Kasumi-1 (cell line): ENCODE results near the gene MAPK11.

ENCODE experiments used
- DNase-seq, 2 experiments: peaks; one replicate each; lab custom pipeline; 2025; lab: John Stamatoyannopoulos, UW

The MAPK11 gene

GRCh38 chr22:50260801-50261614 is 9.2 kb downstream of the MAPK11 start:
- peak; percentile 29 to 40 for DNase-seq

GRCh38 chr22:50260434-50260800 is 9.8 kb downstream of the MAPK11 start:
- DNase-seq: no peak

GRCh38 chr22:50259302-50259701 is 10.9 kb downstream of the MAPK11 start:
- no peak for DNase-seq

GRCh38 chr22:50258361-50259292 is 11.6 kb downstream of the MAPK11 start:
- no peak for DNase-seq

GRCh38 chr22:50257451-50258360 is 12.5 kb downstream of the MAPK11 start:
- no peak for DNase-seq

GRCh38 chr22:50257041-50257440 is 13.1 kb downstream of the MAPK11 start:
- no peak for DNase-seq

- no peak for DNase-seq
Observed at GRCh38 chr22:50256258-50256862, 13.8 kb downstream of the MAPK11 start.

- no peak for DNase-seq
Observed at GRCh38 chr22:50255607-50256006, 14.6 kb downstream of the MAPK11 start.

- DNase-seq: no peak
Observed at GRCh38 chr22:50255099-50255498, 15.1 kb downstream of the MAPK11 start.

GRCh38 chr22:50253941-50254340 is 16.2 kb downstream of the MAPK11 start:
- DNase-seq: no peak

- no peak for DNase-seq
Observed at GRCh38 chr22:50253046-50253915, 16.9 kb downstream of the MAPK11 start.

- peak; percentile 52 to 76 for DNase-seq
Observed at GRCh38 chr22:50252082-50253045, 17.8 kb downstream of the MAPK11 start.

- no peak for DNase-seq
Observed at GRCh38 chr22:50251477-50252081, 18.6 kb downstream of the MAPK11 start.

- peak; percentile 69 to 73 for DNase-seq
Observed at GRCh38 chr22:50250555-50251476, 19.4 kb downstream of the MAPK11 start, which contains the start of gene HDAC10. Gene HDAC10, minus strand, starts transcription at chr22:50251265. Its CDS starts 233 bp downstream, at chr22:50251032.

- no peak for DNase-seq
Observed at GRCh38 chr22:50250249-50250554, 20.0 kb downstream of the MAPK11 start.

GRCh38 chr22:50249341-50250248 is 20.6 kb downstream of the MAPK11 start:
- DNase-seq: no peak
